Raji (cell line): ENCODE measurements around the gene KIAA0930.

Source experiments
- POLR2A ChIP-seq: IDR thresholded peaks from 2 replicates; pipeline ENCODE4 v1.6.1; 2011; ENCODE audit warnings: low read depth, low read length, control low read depth; ENCODE audit not compliant: insufficient read depth

Gene KIAA0930

DNA sequence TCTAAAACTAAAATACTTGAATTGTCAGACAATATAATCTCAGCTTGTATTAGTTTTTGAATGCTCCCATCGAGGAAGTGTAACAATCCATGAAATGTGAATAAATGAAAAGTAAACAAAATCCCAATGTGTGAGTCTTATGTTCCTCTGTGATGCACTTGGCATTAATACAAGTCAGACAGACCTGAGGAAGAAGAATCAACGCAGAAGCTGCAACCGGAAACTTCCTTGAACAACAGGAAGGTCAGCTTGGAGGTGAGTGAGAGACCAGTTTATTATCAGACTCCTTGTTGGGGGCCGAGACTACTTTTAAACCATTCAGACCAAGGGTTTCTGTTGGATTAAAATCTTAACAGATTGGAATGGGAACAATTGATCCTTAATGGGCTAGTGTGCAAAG lies 52.8 kb downstream of the KIAA0930 start:
- TF ChIP-seq POLR2A, result no peak

DNA sequence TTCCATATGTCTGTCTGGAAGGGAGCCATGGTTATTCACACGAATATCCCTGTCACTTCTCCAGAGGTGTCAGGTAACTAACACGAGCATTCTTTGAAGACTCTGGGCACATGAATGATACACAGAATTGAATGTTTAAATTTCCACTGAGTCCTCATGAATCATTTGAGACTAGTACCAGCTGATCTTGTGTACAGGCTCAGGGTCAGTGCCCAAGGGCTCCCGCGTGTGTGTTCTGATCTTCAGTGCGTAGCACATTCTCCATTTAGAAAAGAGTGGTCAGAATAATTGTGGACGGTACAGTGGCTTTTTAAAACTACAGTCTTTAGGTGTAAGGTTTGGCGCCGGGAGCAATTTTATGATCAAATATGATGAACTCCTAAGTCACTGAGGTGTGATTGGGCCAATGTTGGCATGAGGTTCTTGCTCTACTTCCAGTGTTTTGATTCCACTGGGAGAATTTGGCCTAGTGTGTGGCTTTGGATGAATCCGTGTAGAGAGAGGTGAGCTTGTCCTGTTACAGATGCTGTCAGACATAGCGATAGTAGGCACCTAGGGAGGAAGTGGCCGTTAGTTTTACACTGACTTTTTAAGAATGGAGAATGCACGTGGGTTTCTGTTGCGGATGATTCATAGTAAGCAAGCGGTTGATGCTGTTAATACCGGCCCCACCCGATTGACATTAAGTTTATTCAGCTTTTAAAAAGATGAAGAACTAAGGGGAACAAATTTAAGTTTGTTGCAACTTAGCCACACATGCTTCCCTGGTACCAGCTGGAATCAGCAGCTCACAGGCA lies 54.8 kb downstream of the KIAA0930 start:
- TF ChIP-seq POLR2A, result no peak

DNA sequence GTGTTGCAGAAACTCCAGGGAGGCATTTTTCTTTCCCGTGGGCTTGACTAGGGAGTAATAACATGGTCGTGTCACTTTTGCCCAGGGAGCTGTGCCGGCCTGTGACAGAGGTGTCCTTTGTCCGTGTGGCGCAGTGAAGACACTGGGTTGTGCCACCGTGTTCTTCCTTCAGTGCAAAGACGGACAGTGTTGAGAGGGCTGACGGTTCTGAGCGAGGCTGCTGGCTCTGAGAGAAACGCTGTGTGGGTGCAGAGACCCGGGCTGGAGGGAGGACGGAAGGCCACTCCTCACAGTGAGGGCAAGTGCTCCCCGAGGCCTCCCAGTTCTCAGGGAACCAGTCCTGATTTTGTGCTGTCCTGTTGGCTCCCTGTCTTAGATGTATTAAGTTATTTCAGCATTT lies 56.7 kb downstream of the KIAA0930 start:
- TF ChIP-seq POLR2A, result no peak

DNA sequence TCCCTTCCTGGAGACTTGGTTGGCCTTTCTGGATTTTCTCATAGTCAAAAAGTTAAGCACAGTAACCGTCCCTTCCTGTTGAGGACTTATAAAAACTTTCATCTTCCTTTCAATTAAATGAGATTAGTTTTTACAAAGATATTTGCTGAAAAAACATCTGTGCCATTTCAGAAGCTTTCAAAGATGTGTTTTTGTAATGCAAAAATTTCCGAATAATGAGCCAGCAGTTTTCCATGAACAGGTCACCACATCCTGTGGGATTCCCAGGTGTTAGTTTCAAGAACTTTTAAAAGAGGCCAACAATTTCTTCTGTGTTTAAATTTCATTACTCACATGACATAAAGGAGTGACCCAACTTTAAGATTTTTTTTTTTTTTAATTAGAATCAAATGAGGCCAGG lies 58.9 kb downstream of the KIAA0930 start:
- TF ChIP-seq POLR2A, result no peak

DNA sequence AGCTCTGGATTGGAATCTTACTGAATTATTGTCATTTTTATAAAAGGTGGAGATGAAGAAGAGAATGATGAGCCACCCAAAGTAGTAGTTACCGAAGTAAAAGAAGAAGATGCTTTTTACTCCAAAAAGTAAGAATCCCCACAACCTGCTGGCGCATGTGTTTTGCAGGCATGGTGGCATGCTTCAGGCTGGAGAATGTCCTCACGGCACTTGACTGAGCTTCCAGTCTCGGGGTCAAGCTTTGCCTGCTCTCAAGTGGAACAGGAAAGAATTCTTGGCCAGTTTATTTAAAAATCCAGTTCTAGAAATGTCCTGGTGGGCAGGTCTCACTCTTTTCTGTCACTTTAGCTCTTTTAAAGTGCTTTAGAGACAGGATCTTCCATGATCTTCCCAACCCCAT lies 59.5 kb downstream of the KIAA0930 start:
- no peak for TF ChIP-seq POLR2A

DNA sequence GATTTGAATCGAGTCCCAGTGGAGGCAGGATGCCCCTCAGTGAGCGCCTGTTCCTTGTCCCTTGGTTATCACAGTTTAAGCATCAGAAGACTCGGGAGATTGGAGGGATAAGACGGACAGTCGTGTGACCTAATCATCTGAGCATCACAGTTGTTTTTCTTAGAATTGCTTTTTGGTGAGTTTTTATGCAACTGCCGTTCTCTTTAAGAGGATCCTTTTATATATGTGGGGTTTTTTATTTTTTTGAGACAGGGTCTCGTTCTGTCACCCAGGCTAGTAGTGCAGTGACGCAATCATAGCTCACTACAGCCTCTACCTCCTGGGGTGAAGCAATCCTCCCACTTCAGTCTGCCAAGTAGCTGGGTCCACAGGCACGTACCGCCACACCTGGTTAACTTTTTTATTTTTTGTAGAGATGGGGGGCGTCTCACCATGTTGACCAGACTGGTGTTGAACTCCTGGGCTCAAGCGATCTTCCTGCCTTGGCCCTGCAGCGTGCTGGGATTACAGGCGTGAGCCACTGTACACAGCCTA lies 60.5 kb downstream of the KIAA0930 start:
- no peak for TF ChIP-seq POLR2A

DNA sequence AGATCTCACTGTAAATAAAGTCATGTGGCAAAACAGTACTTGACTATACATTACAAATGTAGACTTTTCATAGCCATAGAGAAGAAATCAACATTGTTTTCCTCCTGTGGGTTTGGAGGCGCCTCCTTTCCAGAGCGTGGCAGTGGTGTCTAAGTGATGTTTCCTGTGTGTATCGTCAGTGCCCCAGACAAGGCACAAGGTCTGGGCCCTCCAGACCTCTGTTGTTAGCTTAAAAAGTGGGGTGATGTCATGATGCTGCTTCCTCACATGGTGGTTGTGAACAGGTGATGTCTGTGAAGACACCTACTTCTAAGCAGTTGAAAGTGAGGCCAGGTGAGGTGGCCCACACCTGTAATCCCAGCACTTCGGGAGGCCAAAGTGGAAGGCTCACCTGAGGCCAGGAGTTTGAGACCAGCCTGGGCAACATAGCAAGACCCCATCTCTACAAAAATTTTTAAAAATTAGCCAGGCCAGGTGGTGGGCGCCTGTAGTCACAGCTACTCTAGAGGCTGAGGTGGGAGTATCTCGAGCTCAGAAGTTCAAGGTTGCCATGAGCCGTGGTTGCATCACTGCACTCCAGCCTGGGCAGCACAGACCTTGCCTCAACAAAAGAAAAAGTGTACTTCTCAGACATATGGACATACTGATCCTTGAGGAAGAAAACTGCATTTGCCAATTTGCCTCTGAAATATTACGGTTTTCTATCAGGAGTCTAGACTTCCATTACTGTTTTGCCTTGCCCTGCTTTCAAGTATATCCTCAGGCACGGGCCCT lies 61.2 kb downstream of the KIAA0930 start:
- no peak for TF ChIP-seq POLR2A

DNA sequence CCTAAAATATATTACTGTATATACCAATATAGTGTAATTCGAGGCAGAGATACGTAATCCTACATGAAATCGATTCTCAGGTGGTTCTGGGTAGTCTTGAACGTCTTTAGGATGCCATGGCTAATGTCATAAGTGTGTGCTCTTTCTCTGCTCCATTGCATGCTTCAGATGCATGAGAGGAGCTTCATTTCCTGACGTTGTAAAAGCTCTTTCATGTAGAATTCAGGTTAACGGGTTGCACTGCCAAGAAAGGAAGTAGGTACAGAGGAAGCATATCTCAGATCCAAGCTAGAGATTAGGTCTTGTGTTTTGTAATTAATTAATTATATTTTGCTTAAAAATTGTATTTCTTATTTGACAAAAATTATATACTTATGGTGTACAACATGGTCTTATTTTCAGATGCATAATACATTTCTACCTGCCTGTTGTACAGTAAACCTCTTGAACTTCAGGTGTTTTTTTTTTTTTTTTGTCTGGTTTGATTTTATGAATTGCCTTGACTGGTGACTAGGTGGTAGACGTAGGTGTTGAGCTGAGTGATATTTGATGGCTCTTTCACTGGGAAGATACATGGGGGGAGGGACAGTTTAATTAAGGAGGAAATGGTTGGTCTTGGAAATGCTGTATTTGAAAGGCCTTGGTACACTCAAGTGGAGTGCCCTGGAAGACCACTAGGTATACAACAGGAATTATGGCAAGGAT lies 67.7 kb downstream of the KIAA0930 start:
- TF ChIP-seq POLR2A, result no peak

DNA sequence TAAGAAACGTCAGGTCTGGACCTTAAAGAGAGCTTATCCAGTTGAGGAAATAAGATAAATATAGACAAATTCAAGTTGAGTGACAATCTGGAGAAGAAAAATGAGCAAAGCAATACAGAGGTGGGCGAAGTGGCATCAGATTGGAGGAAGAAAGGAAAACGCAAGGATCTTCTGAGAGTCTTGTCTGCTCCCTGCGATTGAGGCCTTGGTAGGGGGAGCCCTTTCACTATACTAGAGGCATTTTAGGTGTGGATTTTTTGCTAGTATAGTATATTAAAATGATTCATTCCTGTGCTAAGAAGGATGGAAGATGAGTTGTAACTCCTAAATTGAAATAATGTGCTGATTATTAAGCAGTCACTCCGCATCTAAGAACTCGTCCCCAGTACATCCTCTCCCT lies 68.9 kb downstream of the KIAA0930 start:
- no peak for TF ChIP-seq POLR2A

DNA sequence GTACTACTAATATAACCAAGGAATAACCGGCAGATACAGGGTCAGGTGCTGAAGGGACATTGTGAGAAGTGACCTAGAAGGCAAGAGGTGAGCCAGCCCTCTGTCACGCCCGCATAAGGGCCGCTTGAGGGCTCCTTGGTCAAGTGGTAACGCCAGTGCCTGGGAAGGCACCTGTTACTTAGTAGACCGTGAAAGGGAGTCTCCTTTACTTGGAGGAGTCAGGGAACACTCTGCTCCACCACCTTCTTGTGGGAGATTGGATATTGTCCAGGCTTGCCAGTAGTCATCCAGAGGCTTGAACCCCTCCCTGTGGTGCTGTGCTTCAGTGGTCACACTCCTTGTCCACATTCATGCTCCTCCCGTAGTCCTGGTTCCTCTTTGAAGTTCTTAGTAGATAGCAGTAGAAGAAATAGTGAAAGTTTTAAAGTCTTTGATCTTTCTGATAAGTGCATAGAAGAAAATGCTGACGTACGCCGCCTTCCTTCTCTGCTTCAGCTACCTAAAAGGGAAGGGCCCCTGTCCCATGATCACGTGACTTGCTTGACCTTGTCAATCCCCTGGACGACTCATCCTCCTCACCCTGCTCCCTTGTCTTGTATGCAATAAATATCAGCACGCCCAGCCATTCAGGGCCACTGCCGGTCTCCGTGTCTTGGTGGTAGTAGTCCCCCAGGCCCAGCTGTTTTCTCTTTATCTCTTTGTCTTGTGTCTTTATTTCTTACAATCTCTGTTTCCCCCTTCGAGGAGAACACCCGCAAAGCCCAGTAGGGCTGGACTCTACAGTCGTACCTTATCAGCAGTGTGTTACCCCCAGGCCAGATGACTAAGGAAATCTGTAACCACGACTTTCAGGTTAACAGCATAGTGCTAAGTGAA lies 70.9 kb downstream of the KIAA0930 start:
- no peak for TF ChIP-seq POLR2A

DNA sequence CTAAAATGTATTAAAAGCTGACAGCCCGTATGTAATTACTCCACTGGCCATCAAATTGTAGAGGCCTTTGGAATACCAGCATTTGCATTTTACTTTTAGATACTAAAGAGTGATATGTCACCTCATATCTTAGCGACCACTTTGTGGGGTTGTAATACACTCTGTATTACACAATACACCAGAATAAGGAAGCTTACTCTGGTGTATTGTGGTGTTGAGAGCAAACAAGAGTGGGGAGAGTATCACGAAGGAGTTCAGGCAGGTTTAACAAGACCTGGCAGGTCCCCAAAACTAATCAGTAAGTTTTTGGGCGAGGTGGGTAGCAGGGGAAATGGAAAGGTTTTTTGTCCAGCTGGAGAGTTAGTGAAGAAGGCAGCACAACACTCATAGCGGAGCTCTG lies 73.8 kb downstream of the KIAA0930 start:
- no peak for TF ChIP-seq POLR2A

DNA sequence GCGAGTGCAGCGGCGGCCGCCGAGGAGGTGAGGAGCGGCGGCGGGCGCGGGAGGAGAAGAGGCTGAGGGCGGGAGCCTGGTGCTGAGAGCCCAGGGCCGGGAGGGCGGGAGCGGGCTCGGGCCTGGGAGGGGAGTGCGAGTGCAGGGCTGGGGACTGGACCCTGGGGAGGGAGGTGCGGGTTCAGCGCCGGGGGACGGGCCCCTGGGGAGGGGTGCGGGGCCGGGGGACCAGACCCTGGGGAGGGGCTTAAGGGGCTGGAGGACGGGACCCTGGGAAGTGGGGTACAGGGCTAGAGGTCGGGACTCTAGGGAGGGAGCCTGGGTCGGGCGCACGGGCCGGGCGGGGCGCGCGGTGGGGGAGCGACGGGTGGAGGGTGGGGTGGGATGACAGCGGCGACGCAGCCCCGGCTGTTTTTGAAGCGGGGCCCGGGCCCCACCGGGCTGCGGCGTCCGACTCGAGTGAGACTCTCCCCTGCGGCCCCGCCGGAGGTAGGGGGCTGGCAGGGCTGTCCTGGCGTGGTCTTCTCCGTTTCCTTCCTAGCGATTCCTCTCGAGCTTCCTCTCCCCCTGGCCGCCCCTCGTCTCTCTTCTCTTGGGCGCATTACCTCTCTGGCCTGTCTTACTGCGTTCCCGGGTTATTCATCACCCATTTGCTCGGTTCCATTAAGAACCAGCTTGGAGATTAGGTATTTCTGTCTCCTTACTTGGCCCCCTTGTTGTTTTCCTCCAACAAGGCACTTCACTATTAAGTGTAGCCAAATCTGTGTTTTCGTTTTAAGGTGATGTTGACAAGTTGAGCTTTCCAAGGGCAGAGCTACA lies 76.2 kb downstream of the KIAA0930 start:
- TF ChIP-seq POLR2A, result no peak

DNA sequence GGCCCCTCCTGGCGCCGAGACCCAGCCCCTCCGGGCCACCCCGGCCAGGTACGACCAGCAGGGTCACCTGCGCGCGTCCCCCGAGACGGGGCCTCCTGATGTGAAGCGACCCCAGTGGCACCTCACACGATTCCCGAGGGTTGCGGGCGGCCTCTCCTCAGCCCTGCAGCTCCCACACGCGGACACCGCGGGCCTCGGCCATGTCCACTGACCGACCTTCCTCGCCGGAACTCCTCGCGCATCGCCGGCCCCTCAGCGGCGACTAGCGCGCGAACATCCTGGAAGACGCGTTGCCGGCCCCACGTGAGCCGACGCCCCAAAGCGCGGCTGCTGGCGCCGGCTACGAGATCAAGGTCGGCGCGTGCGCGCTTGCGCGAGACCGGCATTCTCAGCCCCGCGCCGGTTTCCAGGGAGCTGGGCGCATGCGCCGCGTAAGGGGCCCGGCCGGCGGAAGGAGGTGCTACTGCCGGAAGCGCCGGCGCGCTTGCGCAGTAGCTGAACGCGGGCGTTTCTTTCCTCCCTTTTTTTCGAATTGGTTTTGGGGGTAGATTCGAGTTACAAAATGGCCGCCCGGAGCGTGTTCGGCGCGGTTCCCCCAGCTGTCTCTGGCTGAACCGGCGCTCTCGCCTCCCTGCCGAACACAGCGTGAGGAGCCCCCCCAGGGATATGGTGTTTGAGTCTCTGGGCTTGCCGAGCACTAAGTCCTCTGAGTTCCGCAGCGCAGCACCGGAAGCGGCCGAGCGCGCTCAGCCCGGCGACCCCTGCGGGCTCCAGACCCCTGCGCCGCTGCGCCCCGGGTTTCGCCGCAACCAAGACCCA lies 77.0 kb downstream of the KIAA0930 start, which contains the start of gene NUP50:
TSS of gene NUP50 (plus strand) at position 475 of the 819 bp plus-strand sequence. CDS start 4,253 bp downstream, outside the sequence.
- peak; percentile 85 for TF ChIP-seq POLR2A
